Osteocyte (in vitro differentiated cells): ENCODE measurements around the gene KIAA0930. TPM values are rescaled to one million over a fixed set of nuclear protein-coding genes. Genes with fewer than 3 reads are reported as not detected.

Experiments used
- DNase-seq: peaks from one replicate; pipeline ENCODE4 v3.0.0; 2021; ENCODE audit warnings: mixed read lengths; ENCODE audit not compliant: unreplicated experiment; ENCODE audit errors: extremely low spot score
- H3K27ac Mint-ChIP-seq: one replicate; pipeline ENCODE4 v1.8.0; 2021; ENCODE audit warnings: mild to moderate bottlenecking, mixed read lengths; ENCODE audit not compliant: unreplicated experiment
- H3K27me3 Mint-ChIP-seq: one replicate; pipeline ENCODE4 v1.8.0; 2021; ENCODE audit warnings: mixed read lengths; ENCODE audit not compliant: unreplicated experiment
- H3K36me3 Mint-ChIP-seq: one replicate; pipeline ENCODE4 v1.8.0; 2021; ENCODE audit warnings: mixed read lengths; ENCODE audit not compliant: unreplicated experiment
- H3K4me1 Mint-ChIP-seq: one replicate; pipeline ENCODE4 v1.8.0; 2021; ENCODE audit warnings: mixed read lengths; ENCODE audit not compliant: unreplicated experiment
- H3K4me3 Mint-ChIP-seq: one replicate; pipeline ENCODE4 v1.8.0; 2021; ENCODE audit warnings: mild to moderate bottlenecking, moderate library complexity, mixed read lengths; ENCODE audit not compliant: unreplicated experiment
- H3K9me3 Mint-ChIP-seq: one replicate; pipeline ENCODE4 v1.8.0; 2021; ENCODE audit warnings: mixed read lengths; ENCODE audit not compliant: unreplicated experiment
- total RNA-seq: library from RNA; stranded (reverse); gene quantifications from 2 replicates; pipeline ENCODE4 v1.2.1, GENCODE V29; 2021
- TF ChIP-seq, protein P1 (sequence below): fragments of 200-600 bp; sonication (generic); IDR thresholded peaks from 2 replicates; pipeline ENCODE4 v1.5.0; 2021; ENCODE audit warnings: antibody characterized with exemption, mild to moderate bottlenecking, moderate library complexity

KIAA0930 gene
- total RNA-seq, 1 donor from 2014 or later, result 53.1 TPM

DNA sequence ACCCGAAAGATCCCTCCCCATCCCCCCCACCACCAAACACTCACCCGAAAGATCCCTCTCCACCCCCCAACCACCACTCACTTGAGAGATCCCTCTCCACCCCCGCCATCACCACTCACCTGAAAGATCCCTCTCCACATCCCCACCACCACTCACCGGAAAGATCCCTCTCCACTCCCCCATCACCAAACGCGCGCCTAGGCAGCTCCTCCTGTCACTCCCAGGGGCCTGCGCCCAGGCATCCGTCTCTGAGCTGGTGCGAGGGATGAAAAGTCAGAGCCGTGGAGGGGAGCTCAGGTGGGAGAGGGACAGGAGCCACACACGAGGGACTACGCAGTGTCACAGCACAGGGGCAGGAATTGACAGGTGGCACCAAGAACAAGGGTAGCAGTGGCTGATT lies 11.5 kb downstream of the KIAA0930 start:
- Mint-ChIP-seq H3K4me1 (peaks cover 17% of the 10 kb centered on the region), H3K36me3 (peaks cover 1% of the 10 kb centered on the region), H3K9me3 (no peaks in the 10 kb centered on the region), H3K27ac (no peak overlapping the region), H3K4me3 (no peak overlapping the region), H3K27me3 (no peaks in the 10 kb centered on the region)
- TF ChIP-seq, protein P1, sequence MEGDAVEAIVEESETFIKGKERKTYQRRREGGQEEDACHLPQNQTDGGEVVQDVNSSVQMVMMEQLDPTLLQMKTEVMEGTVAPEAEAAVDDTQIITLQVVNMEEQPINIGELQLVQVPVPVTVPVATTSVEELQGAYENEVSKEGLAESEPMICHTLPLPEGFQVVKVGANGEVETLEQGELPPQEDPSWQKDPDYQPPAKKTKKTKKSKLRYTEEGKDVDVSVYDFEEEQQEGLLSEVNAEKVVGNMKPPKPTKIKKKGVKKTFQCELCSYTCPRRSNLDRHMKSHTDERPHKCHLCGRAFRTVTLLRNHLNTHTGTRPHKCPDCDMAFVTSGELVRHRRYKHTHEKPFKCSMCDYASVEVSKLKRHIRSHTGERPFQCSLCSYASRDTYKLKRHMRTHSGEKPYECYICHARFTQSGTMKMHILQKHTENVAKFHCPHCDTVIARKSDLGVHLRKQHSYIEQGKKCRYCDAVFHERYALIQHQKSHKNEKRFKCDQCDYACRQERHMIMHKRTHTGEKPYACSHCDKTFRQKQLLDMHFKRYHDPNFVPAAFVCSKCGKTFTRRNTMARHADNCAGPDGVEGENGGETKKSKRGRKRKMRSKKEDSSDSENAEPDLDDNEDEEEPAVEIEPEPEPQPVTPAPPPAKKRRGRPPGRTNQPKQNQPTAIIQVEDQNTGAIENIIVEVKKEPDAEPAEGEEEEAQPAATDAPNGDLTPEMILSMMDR, result no peak
- DNase-seq, result no peak

DNA sequence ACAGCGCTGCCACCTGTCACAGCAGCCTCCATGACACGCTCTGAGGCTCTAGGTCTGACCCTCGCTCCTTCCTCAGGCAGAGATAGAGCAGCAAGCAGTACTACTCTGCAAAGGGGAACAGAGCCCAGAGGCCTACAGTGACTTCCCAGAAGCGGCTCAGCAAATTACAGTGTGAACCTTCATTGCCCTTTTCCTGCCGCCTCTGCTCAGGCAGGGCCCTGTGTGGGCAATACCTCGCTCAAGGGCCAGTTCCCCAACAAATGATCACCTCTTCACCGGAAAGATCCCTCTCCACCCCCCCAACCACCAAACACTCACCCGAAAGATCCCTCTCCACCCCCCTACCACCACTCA lies 12.3 kb downstream of the KIAA0930 start:
- H3K27me3 Mint-ChIP-seq, result no peaks in the 10 kb centered on the region

DNA sequence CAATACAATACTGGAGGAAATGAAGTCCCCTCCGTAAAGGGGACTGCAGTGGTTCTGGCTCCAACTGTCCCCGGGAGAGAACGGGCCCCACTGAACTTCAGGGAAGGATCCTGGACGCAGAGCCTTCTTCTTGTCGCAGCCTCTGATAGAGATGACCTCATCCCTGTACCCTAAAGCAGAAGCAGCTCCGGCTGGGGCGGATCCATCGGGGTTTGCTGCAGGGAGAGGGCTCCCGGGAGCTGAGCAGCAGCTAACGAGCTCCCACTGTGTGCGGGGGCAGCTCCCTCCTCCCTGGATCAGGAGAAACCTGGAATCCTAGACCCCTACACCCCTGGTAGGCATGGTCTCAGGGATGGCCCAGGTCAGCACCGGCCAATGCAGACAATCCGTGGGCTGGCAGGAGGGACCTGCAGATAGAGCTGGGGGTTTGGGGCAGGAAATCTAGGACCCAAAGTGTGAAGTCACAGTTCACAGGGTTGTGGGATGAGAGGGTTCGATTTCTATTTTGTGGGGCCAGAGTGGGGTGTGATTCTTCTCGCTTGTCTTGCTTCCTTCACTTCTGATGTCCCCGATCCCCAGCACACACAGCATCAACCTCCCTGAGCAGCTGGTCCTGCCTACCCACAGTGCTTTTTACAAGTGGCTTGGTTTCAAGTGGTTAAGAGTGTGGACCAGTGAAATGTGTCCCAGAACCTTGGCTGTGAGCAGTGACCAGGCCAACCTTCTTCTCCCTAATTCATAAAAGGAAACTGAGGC lies 12.9 kb downstream of the KIAA0930 start:
- TF ChIP-seq, protein P1, result no peak
- Mint-ChIP-seq H3K9me3 (no peaks in the 10 kb centered on the region), H3K27me3 (no peaks in the 10 kb centered on the region), H3K36me3 (peaks cover 1% of the 10 kb centered on the region), H3K4me1 (peaks cover 20% of the 10 kb centered on the region), H3K4me3 (no peak overlapping the region), H3K27ac (no peak overlapping the region)
- no peak for DNase-seq

More for the DNA sequence above, 12.3 kb downstream of the KIAA0930 start:
- no peak overlapping the region for H3K4me3 Mint-ChIP-seq
- peaks cover 1% of the 10 kb centered on the region for H3K36me3 Mint-ChIP-seq
- no peak for DNase-seq
- no peaks in the 10 kb centered on the region for H3K9me3 Mint-ChIP-seq
- H3K27ac Mint-ChIP-seq, result no peak overlapping the region
- peaks cover 20% of the 10 kb centered on the region for H3K4me1 Mint-ChIP-seq
- TF ChIP-seq, protein P1, result no peak

DNA sequence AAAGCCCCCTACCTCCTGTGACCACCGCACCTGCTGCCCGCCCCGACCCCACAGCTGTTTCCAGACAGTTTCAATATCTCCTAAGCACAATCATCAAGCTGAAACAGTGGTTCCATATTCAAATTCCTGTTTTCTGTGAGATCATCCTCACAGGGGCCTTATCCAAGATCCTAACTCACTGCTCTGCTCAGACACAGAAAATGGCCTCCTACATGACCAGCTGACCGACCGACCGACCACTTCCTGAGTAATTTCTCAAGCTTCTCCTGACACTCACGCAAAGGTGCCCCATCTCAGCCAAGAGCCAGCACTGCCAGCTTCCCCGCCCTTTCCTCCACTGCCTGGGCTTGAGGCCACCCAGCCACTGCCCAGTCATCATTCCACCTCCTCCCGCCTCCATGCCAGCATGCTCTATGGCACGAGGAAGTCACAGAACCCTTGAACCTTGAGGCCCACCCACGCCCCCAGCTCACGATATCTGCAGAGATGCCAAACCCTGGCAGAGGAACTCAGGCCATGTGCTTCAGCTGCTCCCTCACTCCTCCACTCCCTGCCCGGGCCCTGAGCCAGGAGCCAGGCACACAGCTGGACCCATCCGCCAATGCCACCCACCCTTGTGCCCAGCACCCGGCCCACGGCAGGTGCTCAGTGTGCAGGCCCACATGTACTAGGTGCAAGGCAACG lies 14.0 kb downstream of the KIAA0930 start:
- H3K4me3 Mint-ChIP-seq, result no peak overlapping the region
- H3K27me3 Mint-ChIP-seq, result no peaks in the 10 kb centered on the region
- H3K27ac Mint-ChIP-seq, result peak overlapping the region; percentile 17
- TF ChIP-seq, protein P1, result no peak
- no peaks in the 10 kb centered on the region for H3K9me3 Mint-ChIP-seq
- no peaks in the 10 kb centered on the region for H3K36me3 Mint-ChIP-seq
- no peak for DNase-seq
- H3K4me1 Mint-ChIP-seq, result peaks cover 20% of the 10 kb centered on the region

DNA sequence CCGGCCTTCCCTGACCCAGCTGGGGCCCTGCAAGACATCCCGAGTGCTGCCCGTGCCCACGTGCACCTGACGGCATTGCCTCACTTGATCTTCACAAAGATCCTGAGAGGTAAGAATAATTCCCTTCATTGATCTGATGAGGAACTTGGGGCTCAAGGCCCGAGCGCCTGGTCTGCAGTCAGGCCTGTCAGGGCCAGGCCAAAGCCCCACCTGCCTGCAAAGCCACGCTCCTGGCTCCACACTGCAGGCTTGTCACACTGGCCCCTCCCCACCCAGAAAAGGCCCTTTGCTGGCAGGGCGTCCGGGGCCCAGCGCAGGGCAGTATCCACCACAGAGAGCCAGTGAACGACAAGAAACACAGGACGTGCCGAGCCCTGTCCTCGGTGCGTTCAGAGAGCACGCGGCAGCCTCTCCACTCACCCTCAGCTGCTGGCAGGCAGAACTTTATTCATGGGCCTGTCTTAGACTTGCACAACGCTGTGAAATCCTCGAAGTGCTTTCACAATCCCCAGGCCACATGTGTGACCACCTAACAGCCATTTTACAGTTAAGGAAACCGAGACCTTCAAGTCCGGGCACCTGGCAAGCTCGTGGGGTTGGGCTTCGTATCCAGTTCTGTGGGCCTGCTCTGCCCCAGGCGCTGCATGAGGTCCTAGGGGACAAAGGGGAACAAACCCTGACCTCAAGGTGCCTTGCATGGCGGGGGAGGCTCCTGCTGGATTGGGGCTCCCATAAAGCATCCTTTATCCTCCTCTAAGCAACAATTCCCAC lies 14.8 kb downstream of the KIAA0930 start:
- no peak for DNase-seq
- peak overlapping the region; percentile 17 for H3K27ac Mint-ChIP-seq
- no peaks in the 10 kb centered on the region for H3K36me3 Mint-ChIP-seq
- peaks cover 22% of the 10 kb centered on the region for H3K4me1 Mint-ChIP-seq
- no peak overlapping the region for H3K4me3 Mint-ChIP-seq
- TF ChIP-seq, protein P1, result no peak
- no peaks in the 10 kb centered on the region for H3K9me3 Mint-ChIP-seq
- no peaks in the 10 kb centered on the region for H3K27me3 Mint-ChIP-seq
